Testis (tissue), 3 donors: ENCODE results near the gene RHEX. TPM values are rescaled to one million over a fixed set of nuclear protein-coding genes. Genes with fewer than 3 reads are reported as not detected.
"Not testable (repeated sequence)": the region's sequence is repeated elsewhere in the genome, so short reads cannot be mapped to it uniquely, and the experiment has no call there.

Experiments used
- DNase-seq: peaks from one replicate; pipeline ENCODE4 v3.0.0-alpha.2; 2019
- H3K27ac ChIP-seq, 2 donors: fragments of 200-600 bp; sonication (generic); one replicate each; pipeline ENCODE4 v1.5.1; 2019
- H3K27me3 ChIP-seq: fragments of 200-600 bp; sonication (generic); one replicate; pipeline ENCODE4 v1.5.1; 2019
- H3K36me3 ChIP-seq: fragments of 200-600 bp; sonication (generic); one replicate; pipeline ENCODE4 v1.5.1; 2017; ENCODE audit warnings: low read depth; ENCODE audit errors: missing control alignments
- H3K4me1 ChIP-seq: fragments of 200-600 bp; sonication (generic); one replicate; pipeline ENCODE4 v1.5.1; 2019
- H3K4me3 ChIP-seq, 2 donors: fragments of 200-600 bp; sonication (generic); one replicate each; pipeline ENCODE4 v1.5.1; 2017 to 2019
- H3K9me3 ChIP-seq: fragments of 200-600 bp; sonication (generic); one replicate; pipeline ENCODE4 v1.5.1; 2017
- CTCF ChIP-seq, 3 experiments: fragments of 450-650 bp in 2 of 3; fragments of 200-600 bp in 1 of 3; sonication (generic) in 1 of 3; IDR thresholded peaks; one replicate each; pipeline ENCODE4 v1.5.1; 2016 to 2019; ENCODE audit warnings: antibody characterized with exemption in 3 of 3, mild to moderate bottlenecking in 2 of 3, moderate library complexity in 1 of 3
- POLR2A ChIP-seq: fragments of 450-650 bp; IDR thresholded peaks from one replicate; pipeline ENCODE4 v1.6.1; 2017; ENCODE audit warnings: antibody characterized with exemption, mild to moderate bottlenecking, moderate library complexity
- WGBS, 2 donors: methylation state at CpG; one replicate each; pipeline ENCODE4 v1.1.5; 2018; 5-methylcytosine and 5-hydroxymethylcytosine counted together
- intact Hi-C: fragments of 100-400 bp; cut with DNase I; formaldehyde crosslinking; loops from one replicate; pipeline ENCODE4 v1.15.1; 2023; ENCODE audit warnings: low total_unique reads
- polyA plus RNA-seq: library from polyadenylated mRNA; stranded (reverse); fragments of 350-450 nt; fragmentation: Illumina TruSeq; extraction: RNeasy Lipid Tissue Mini Kit (QIAGEN cat#74804); gene quantifications from one replicate; pipeline ENCODE4 v1.2.3, GENCODE V29; 2014; ENCODE audit warnings: low read depth, low replicate concordance; ENCODE audit not compliant: insufficient read depth
- total RNA-seq, 2 donors: library from RNA; depleted of rRNA; stranded (reverse); fragments of >200 nt; gene quantifications; one replicate each; pipeline ENCODE4 v1.2.3, GENCODE V29; 2016

RHEX gene
- total and polyA plus RNA-seq, 3 donors from 2014 or later, result 2.4 to 3.0 (median 2.9) TPM

GRCh38 chr1:206059355-206059915 is 6.5 kb downstream of the RHEX start:
- WGBS, 2 donors, result 80 to 92% methylated on average over 2 to 3 of the region's 3 CpGs
- no peak for DNase-seq

GRCh38 chr1:206060844-206061243 is 7.9 kb downstream of the RHEX start:
- 95% methylated on average over 3 of the region's 3 CpGs for WGBS, 2 donors
- H3K27ac ChIP-seq, result no peak overlapping the region
- H3K4me3 ChIP-seq, result no peak overlapping the region
- H3K27me3 ChIP-seq, result no peaks in the 10 kb centered on the region
- H3K9me3 ChIP-seq, result no peaks in the 10 kb centered on the region
- no peak for TF ChIP-seq POLR2A
- no peak for TF ChIP-seq CTCF (IDR thresholded peaks at IDR 0.05)
- no peaks in the 10 kb centered on the region for H3K36me3 ChIP-seq
- intact Hi-C loops, result no loop called here
- no peak for DNase-seq
- no peaks in the 10 kb centered on the region for H3K4me1 ChIP-seq

More at GRCh38 chr1:206059355-206059915, 6.5 kb downstream of the RHEX start:
- TF ChIP-seq POLR2A, result no peak
- Histone ChIP-seq H3K36me3 (no peaks in the 10 kb centered on the region), H3K27me3 (no peaks in the 10 kb centered on the region), H3K4me1 (no peaks in the 10 kb centered on the region), H3K27ac (no peak overlapping the region), H3K9me3 (no peaks in the 10 kb centered on the region), H3K4me3 (no peak overlapping the region)
- intact Hi-C loops, result no loop called here

GRCh38 chr1:206062464-206062863 is 9.5 kb downstream of the RHEX start:
- H3K27me3 ChIP-seq, result no peaks in the 10 kb centered on the region
- no peaks in the 10 kb centered on the region for H3K9me3 ChIP-seq
- no peak overlapping the region for H3K4me3 ChIP-seq
- TF ChIP-seq CTCF (IDR thresholded peaks at IDR 0.05), result no peak
- TF ChIP-seq POLR2A, result no peak
- H3K36me3 ChIP-seq, result no peaks in the 10 kb centered on the region
- DNase-seq, result no peak
- WGBS, 2 donors, result 66 to 72% methylated on average over 6 of the region's 6 CpGs
- intact Hi-C loops, result no loop called here
- H3K27ac ChIP-seq, result no peak overlapping the region
- no peaks in the 10 kb centered on the region for H3K4me1 ChIP-seq

- DNase-seq, H3K4me3 ChIP-seq, H3K9me3 ChIP-seq, H3K36me3 ChIP-seq, H3K27me3 ChIP-seq, intact Hi-C loops, H3K27ac ChIP-seq, H3K4me1 ChIP-seq: not testable (repeated sequence)
- 96% methylated on average over 26 of the region's 35 CpGs; no CpG with 5 or more reads in 1 of the 2 donors for WGBS, 2 donors
These were observed 11.0 kb downstream of the RHEX start for GRCh38 chr1:206064001-206064400.

- 81 to 85% methylated on average over 4 to 10 of the region's 25 CpGs for WGBS, 2 donors
- DNase-seq, intact Hi-C loops: not testable (repeated sequence)
These were observed 11.5 kb downstream of the RHEX start for GRCh38 chr1:206064501-206064900.

GRCh38 chr1:206065547-206066145 is 12.7 kb downstream of the RHEX start:
- Histone ChIP-seq H3K36me3 (no peaks in the 10 kb centered on the region), H3K4me1 (no peaks in the 10 kb centered on the region), H3K27me3 (no peaks in the 10 kb centered on the region), H3K4me3 (no peak overlapping the region), H3K9me3 (no peaks in the 10 kb centered on the region), H3K27ac (no peak overlapping the region)
- WGBS, 2 donors, result 87 to 91% methylated on average over 4 of the region's 4 CpGs
- no peak for TF ChIP-seq POLR2A
- no peak for TF ChIP-seq CTCF (IDR thresholded peaks at IDR 0.05)
- no peak for DNase-seq
- intact Hi-C loops, result no loop called here

More at GRCh38 chr1:206064501-206064900, 11.5 kb downstream of the RHEX start:
- H3K4me1 ChIP-seq, H3K27me3 ChIP-seq, H3K36me3 ChIP-seq, H3K27ac ChIP-seq, H3K9me3 ChIP-seq, H3K4me3 ChIP-seq: not testable (repeated sequence)
